22Rv1 (cell line): Measurements from ENCODE around the gene GPR4.
A peak's percentile ranks its signal among the peaks of the same experiment; 100 is the strongest.

Experiments
- H3K27ac ChIP-seq: fragments of 450-650 bp; 2 replicates; pipeline ENCODE4 v1.5.1; 2017
- ZFX ChIP-seq: fragments of 450-650 bp; IDR thresholded peaks from 2 replicates; pipeline ENCODE4 v1.6.1; 2017; ENCODE audit warnings: antibody characterized with exemption, borderline replicate concordance
- TF ChIP-seq, protein P1 (sequence below): fragments of 450-650 bp; IDR thresholded peaks from 2 replicates; pipeline ENCODE4 v1.5.1; 2017; ENCODE audit warnings: mild to moderate bottlenecking

GPR4 gene

GRCh38 chr19:45621389-45621788 is 19.4 kb upstream of the GPR4 start:
- no peak overlapping the region for H3K27ac ChIP-seq
- no peak for TF ChIP-seq ZFX

- no peak for TF ChIP-seq ZFX
- TF ChIP-seq, protein P1, sequence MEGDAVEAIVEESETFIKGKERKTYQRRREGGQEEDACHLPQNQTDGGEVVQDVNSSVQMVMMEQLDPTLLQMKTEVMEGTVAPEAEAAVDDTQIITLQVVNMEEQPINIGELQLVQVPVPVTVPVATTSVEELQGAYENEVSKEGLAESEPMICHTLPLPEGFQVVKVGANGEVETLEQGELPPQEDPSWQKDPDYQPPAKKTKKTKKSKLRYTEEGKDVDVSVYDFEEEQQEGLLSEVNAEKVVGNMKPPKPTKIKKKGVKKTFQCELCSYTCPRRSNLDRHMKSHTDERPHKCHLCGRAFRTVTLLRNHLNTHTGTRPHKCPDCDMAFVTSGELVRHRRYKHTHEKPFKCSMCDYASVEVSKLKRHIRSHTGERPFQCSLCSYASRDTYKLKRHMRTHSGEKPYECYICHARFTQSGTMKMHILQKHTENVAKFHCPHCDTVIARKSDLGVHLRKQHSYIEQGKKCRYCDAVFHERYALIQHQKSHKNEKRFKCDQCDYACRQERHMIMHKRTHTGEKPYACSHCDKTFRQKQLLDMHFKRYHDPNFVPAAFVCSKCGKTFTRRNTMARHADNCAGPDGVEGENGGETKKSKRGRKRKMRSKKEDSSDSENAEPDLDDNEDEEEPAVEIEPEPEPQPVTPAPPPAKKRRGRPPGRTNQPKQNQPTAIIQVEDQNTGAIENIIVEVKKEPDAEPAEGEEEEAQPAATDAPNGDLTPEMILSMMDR: no peak
- H3K27ac ChIP-seq: peak overlapping the region; percentile 76
Observed at GRCh38 chr19:45616704-45617017, 14.6 kb upstream of the GPR4 start.

GRCh38 chr19:45615795-45616703 is 14.0 kb upstream of the GPR4 start:
- peak overlapping the region; percentile 76 for H3K27ac ChIP-seq
- TF ChIP-seq, protein P1: no peak
- no peak for TF ChIP-seq ZFX

DNA sequence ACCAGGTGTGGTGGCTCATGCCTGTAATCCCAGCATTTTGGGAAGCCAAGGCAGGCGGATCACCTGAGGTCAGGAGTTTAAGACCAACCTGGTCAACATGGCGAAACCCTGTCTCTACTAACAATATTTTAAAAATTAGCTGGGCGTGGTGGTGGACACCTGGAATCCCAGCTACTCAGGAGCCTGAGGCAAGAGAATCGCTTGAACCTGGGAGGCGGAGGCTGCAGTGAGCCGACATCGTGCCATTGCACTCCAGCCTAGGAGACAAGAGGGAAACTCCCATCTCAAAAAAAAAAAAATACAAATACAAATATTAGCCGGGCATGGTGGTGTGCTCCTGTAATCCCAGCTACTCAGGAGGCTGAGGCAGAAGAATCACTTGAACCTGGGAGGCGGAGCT is 13.0 kb upstream of the GPR4 start:
- H3K27ac ChIP-seq: peak overlapping the region; percentile 76

GRCh38 chr19:45613926-45614725 is 12.1 kb upstream of the GPR4 start:
- H3K27ac ChIP-seq: peak overlapping the region; percentile 76
- TF ChIP-seq ZFX: no peak
- TF ChIP-seq, protein P1: no peak

DNA sequence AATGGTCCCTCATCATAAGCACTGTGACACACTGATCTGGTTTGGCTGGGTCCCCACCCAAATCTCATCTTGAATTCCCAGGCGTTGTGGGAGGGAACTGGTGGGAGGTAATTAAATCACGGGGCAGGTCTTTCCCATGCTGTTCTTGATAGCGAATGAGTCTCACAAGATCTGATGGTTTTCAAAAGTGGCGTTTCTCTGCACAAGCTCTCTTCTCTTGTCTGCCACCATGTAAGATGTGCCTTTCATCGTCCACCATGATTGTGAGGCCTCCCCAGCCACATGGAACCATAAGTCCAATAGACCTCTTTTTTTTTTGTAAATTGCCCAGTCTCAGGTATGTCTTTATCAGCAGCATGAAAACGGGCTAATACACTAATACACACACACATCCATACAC is 6.9 kb upstream of the GPR4 start:
- no peak overlapping the region for H3K27ac ChIP-seq
- TF ChIP-seq, protein P1: no peak
- TF ChIP-seq ZFX: no peak

DNA sequence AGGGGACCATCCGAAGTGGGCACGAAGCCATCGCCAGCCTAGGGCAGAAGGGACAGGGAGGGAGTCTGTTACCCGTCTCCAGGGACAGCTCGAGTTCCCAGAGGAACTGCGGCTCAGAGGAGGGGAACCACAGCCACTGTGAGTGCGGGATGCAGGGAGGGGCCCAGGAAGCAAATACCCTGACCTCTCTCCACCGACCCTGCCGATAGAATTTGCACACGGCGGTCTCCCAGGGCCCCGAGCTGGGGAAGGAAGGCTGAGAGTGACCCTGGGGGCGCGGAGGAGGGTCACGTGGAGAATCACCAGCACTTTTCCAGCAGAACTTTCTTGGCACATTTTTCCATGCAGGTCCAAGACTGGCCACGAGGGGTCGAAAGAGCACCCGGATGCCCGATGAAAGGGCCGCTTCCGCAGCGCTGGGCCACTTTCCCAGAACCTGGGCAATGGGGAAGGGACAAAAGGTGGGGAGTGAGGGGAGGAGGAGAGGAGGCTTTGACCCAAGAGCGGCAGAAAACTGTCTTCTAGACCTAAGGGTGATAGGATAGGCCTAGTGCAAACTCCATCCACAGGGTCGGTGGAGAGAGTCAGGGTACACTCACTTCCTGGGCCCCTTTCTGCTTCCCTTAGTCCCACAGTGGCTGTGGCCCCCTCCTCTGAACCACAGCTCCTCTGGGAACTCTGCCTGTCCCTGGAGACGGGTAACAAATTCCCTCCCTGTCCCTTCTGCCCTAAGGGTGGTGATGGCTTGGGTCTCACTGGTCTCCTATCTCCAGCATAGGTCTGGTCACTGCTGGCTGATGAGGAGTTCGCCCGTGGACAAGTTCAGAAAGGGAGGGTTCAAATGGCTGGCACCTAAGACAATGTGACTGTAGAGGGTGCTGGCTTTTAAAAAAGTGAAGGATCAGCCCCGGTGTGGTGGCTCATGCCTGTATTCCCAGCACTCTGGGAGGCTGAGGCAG is 5.3 kb upstream of the GPR4 start:
- peak overlapping the region; percentile 33 for H3K27ac ChIP-seq
- TF ChIP-seq, protein P1: peak; percentile 89
- TF ChIP-seq ZFX: no peak
